Hindlimb muscle (tissue), 1 donor: ENCODE results near the gene GP5. TPM values are rescaled to one million over a fixed set of nuclear protein-coding genes. Genes with fewer than 3 reads are reported as not detected.

Experiments used
- DNase-seq: peaks from one replicate; pipeline ENCODE4 v3.0.0-alpha.2; 2013
- polyA plus RNA-seq: library from polyadenylated mRNA; unstranded; fragments of 120-200 nt; gene quantifications from one replicate; pipeline ENCODE4 v1.2.1, GENCODE V29; 2013; ENCODE audit not compliant: insufficient read length

Gene GP5
- polyA plus RNA-seq, 1 donor: 0.18 TPM

DNA sequence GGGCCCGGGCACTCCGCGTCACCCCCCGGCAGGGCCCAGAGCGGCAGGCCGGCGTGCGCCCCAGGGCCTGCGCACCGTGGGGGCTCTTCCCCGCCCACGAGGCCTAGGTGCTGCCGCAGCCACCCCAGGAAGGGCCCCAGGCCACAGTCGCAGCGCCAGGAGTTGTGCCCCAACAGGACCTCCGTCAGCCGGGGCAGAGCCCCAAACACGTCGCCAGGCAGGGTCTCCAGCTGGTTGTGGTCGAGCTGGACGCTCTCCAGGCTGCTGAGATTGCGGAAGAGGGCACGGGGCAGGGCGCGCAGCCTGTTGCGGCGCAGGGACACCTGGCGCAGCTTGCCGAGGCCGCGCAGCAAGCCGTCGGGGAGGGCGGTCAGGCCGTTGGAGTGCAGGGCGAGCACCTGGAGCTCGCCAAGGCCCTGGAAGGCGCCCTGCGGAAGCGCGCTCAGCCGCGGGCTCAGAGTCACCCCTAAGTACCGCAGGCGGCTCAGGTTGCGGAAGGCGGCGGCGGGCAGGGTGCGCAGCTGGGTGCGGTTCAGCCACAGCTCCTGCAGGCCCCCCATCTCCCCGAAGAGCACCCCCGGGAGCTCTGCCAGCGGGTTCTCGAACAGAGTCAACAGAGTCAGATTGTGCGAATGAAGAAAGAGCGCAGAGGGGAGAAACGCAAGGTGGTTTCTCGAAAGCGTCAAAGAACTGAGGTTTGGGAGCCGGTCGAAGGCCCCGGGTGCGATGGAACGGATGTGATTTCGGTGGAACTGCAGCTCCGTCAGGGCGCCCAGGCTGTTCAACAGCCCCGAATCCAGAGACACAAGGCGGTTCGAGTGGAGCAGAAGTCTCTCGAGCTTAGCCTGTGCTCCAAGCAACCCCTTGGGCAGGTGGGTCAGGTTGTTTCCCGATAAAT is 2.0 kb downstream of the GP5 start:
- peak; percentile 27 for DNase-seq

DNA sequence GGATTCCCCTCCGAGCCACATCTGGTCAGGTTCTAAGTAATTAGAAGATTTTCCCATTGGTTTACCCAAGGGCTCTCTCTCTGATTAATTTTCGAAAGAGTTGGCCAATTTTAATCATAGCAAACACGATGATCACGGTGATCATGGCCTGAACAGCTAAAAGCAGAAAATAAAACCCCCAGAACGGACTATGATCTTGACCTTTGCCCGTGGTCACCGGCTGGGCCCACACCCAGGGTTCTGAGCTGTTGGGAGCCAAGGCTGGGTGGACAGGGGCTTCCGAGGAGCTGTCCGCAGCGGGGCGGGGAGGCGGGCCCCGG is 2.6 kb downstream of the GP5 start:
- no peak for DNase-seq

- DNase-seq: peak; percentile 67
These were observed 3.1 kb downstream of the GP5 start for GRCh38 chr3:194395778-194396538.

DNA sequence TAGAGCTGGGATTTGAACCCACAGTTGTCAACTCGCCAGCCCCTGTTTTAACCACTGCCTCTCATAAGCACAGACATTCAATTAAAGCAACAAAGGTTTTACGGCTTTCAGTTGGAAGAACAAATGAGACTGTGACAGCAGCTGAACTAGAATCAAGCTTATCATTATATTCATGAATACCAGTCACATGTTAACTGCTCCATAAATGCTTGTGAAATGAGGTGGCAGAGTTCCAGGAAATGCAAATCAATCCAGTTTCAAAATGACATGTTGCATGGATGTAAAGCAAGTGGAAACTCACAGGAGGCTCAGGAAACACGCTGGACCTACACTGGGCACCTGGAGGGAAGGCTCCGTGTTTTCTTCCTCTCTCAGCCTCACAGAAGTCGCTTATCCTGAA is 3.9 kb downstream of the GP5 start:
- DNase-seq: no peak

- no peak for DNase-seq
These were observed 6.5 kb downstream of the GP5 start for GRCh38 chr3:194392576-194392975.

DNA sequence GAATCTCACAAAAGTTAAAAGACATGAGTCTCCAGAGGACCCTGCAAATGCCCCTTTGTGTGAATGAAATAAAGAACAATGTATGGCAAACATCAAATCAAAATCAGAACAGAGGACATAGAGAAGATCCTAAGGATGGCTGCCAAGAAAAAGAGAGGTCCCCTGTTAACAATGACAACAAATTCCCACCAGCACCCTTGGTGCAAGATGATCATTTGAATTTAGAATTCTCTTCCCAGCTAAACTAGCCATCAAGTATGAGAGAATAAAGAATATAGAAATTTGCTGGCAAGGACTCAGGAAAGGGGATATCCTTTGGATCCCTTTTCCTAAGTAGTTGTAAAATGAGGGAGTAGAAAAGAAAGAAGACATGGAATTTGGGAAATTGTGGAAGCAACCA is 8.2 kb downstream of the GP5 start:
- DNase-seq: no peak

GRCh38 chr3:194389269-194389668 is 9.8 kb downstream of the GP5 start:
- DNase-seq: no peak

- DNase-seq: no peak
These were observed 11.1 kb downstream of the GP5 start for GRCh38 chr3:194387926-194388418.

DNA sequence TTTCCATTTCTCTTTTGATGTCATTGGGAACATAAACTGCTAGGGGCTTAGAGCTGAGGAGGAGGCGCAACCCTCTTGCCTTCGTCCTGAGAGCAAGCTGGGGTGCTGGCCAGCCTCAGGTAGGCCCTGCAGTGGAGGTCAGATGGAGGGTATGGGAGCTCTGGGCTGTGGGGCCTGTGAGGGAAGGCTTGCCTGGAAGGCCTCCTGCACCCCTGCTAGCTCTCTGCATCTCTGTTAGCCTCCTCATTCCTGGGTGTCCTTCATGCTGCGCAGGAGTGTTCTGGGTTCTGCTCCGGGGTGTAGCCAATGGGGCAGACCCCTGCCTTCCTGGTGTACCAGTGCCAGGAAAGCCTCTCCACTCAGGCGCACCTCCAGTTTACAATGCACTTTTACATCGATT is 11.8 kb downstream of the GP5 start:
- DNase-seq: no peak

- DNase-seq: no peak
These were observed 12.4 kb downstream of the GP5 start for GRCh38 chr3:194386648-194387047.

DNA sequence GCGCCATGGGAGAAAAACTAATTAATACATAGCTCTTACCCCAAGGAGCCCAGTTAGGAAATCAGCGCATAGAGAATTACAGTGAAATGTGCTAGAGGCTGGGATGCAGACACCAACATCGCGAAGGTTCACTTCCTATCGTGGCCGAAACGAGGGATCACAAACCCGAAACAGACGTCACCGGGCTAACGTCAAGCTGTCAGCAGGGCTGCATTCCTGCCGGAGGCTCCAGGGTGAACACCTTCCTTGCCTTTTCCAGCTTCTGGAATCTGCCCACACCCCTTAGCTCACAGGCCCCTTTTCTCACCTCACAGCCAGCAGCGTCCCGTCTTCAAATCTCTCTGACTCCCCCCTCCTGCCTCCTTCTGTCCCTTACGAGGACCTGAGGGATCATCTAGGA is 13.0 kb downstream of the GP5 start:
- DNase-seq: no peak

DNA sequence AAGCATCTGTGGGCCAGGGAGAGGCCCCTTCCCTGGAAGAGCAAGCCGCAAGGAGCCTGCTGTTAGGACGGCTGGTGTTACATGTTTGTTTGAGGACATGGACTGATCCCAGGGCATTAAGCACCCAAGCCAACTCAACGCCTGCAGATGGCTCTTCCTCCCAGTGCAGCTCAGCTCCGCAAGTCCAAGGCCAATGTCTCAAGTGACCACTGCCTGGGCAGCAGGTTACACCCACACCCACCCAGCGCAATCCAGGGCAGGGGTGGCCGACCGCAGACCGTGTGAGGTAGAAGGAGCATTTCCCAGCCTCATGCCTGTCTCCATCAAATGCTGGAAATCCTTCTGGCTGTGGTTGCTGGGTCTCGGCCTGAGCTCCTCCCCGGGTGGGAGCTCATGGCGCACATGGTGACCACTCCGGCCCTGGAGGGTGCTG is 14.5 kb downstream of the GP5 start:
- DNase-seq: no peak

- no peak for DNase-seq
These were observed 14.9 kb downstream of the GP5 start for GRCh38 chr3:194384156-194384555.

DNA sequence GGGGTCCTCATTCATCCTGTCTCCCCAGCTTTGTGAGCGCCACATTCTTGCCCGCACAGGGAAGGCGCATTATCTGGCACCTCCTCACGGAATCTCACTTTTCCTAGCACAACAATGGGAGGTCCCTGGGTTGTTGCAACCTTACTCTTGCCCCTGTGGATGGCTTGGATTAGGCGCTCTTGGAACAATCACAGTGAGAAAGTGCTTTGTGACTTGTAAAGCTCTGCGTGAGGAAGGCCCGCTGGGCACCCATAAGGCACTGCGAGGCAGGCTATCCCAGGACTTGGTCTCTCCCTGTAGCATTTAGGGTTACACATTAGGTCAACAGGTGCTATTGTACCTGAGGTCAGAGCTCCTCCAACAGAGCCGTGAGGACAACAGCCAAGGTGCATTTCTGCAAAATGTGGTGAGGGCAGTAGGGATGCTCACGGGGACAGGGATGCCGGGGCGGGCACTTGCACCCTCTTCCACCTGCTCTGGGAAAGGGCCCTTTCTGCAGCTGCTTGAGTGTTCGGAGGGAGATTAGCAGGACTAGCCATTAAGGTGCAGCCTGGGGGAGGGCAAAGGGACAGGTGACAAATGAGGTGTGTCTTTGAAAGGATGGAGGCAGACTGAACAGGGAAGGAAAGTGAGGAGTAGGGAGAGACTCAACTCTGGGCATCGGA is 15.7 kb downstream of the GP5 start:
- no peak for DNase-seq

DNA sequence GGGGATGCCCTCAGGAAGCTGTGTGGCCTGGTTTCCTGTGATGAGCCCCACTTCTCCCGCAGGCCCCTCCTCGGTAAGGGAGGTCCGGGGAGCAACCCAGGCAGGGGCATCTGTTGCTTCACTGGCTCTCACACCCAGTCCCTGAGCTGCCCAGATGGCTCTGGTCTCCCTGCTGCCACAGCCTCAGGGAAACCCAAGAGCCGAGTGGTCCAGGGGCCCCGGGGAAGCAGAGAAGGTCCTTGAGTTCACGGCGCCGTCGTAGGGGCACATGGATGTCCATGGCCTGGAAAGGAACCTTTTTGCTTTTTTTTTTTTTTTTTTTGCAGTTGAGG is 16.2 kb downstream of the GP5 start:
- DNase-seq: no peak

- no peak for DNase-seq
These were observed 16.7 kb downstream of the GP5 start for GRCh38 chr3:194382196-194382891.

- DNase-seq: no peak
These were observed 17.6 kb downstream of the GP5 start for GRCh38 chr3:194381460-194381875.

- DNase-seq: no peak
These were observed 18.7 kb downstream of the GP5 start for GRCh38 chr3:194380326-194380725.

DNA sequence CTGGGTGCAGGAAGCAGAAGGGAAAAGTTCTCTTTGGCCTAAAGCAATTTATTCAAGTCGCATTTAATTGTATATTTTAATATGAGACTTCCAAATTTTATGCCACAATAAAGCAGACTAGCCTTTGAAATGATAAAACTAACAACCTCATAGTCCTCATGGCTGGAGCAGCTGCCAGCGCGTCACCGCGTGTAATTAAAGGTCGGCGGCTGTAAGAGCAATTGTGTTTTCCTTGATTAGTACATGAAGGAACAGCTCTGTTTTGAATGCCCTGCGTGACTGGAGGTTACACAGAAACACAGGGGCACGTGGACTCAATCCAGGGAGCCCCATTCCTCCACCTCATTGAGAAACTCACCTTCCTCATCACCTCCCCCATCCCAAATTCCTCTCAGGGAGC is 19.4 kb downstream of the GP5 start:
- DNase-seq: no peak

DNA sequence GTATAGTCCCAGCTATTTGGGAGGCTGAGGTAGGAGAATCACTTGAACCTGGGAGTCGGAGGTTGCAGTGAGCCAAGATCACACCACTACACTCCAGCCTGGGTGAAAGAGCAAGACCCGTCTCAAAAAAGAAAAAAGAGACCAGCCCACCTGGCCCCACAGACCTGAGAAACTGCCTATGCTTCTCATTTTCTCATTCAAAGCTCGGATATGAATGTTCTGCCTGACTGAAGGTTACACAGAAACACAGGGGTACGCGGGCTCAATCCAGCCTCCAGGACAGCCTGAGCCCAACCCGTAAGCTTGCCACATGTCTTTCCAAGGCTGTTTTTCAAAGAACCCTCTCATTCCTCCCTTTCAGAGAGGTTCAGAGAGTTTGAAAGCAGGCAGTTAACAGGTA is 19.8 kb downstream of the GP5 start:
- DNase-seq: no peak

GRCh38 chr3:194377708-194378107 is 21.4 kb downstream of the GP5 start:
- no peak for DNase-seq

- DNase-seq: no peak
These were observed 22.9 kb downstream of the GP5 start for GRCh38 chr3:194376241-194376560.
